ENCODE measurements around the gene CLIP4.

The CLIP4 gene

GRCh38 chr2:29192526-29192925 is 77.3 kb downstream of the CLIP4 start:
- DNase-seq, result no peak

GRCh38 chr2:29193111-29193510 is 77.9 kb downstream of the CLIP4 start:
- DNase-seq, result no peak

- DNase-seq, result no peak
These were observed 78.5 kb downstream of the CLIP4 start for GRCh38 chr2:29193681-29194080.

GRCh38 chr2:29195796-29196195 is 80.6 kb downstream of the CLIP4 start:
- no peak for DNase-seq

- DNase-seq, result peak; percentile 22 to 62
These were observed 81.9 kb downstream of the CLIP4 start for GRCh38 chr2:29196792-29197788.

- no peak for DNase-seq
These were observed 86.8 kb downstream of the CLIP4 start for GRCh38 chr2:29201979-29202378.

- DNase-seq, result no peak
These were observed 87.7 kb downstream of the CLIP4 start for GRCh38 chr2:29202819-29203495.

- no peak for DNase-seq
These were observed 91.7 kb downstream of the CLIP4 start for GRCh38 chr2:29206941-29207340.

- no peak for DNase-seq
These were observed 92.3 kb downstream of the CLIP4 start for GRCh38 chr2:29207352-29208148.

GRCh38 chr2:29209551-29209950 is 94.3 kb downstream of the CLIP4 start:
- DNase-seq, result no peak

GRCh38 chr2:29212009-29212408 is 96.8 kb downstream of the CLIP4 start:
- no peak for DNase-seq

GRCh38 chr2:29213888-29214291 is 98.7 kb downstream of the CLIP4 start:
- no peak for DNase-seq

GRCh38 chr2:29215073-29215472 is 99.9 kb downstream of the CLIP4 start:
- DNase-seq, result no peak

- no peak for DNase-seq
These were observed 100.8 kb downstream of the CLIP4 start for GRCh38 chr2:29215739-29216608.

- no peak for DNase-seq
These were observed 101.3 kb downstream of the CLIP4 start for GRCh38 chr2:29216609-29216909.

- DNase-seq, result no peak
These were observed 102.9 kb downstream of the CLIP4 start for GRCh38 chr2:29218071-29218470.

GRCh38 chr2:29218550-29219125 is 103.4 kb downstream of the CLIP4 start:
- DNase-seq, result no peak

GRCh38 chr2:29219374-29219773 is 104.2 kb downstream of the CLIP4 start:
- no peak for DNase-seq

- DNase-seq, result no peak
These were observed 105.5 kb downstream of the CLIP4 start for GRCh38 chr2:29220506-29221270.

- DNase-seq, result no peak
These were observed 107.4 kb downstream of the CLIP4 start for GRCh38 chr2:29222381-29223179.
